WI38 (cell line): ENCODE results near the gene RASGRF2.
"Not testable (repeated sequence)": the region's sequence is repeated elsewhere in the genome, so short reads cannot be mapped to it uniquely, and the experiment has no call there.

Experiments used
- H3K4me3 ChIP-seq: 2 replicates; pipeline ENCODE4 v1.5.1; 2011; ENCODE audit warnings: low read depth, mild to moderate bottlenecking, control low read depth, low read length
- CTCF ChIP-seq: IDR thresholded peaks from 2 replicates; pipeline ENCODE4 v1.5.1; 2012; ENCODE audit warnings: low read depth, mild to moderate bottlenecking, control low read depth, low read length

Gene RASGRF2

GRCh38 chr5:81007637-81008027, 47.5 kb downstream of the RASGRF2 start:
- no peak for TF ChIP-seq CTCF
- H3K4me3 ChIP-seq = no peak overlapping the region

GRCh38 chr5:81010336-81011169, 50.4 kb downstream of the RASGRF2 start:
- no peak overlapping the region for H3K4me3 ChIP-seq
- no peak for TF ChIP-seq CTCF

- no peak for TF ChIP-seq CTCF
- no peak overlapping the region for H3K4me3 ChIP-seq
Observed at GRCh38 chr5:81014348-81014747, 54.2 kb downstream of the RASGRF2 start.

GRCh38 chr5:81016116-81016515, 56.0 kb downstream of the RASGRF2 start:
- no peak for TF ChIP-seq CTCF
- H3K4me3 ChIP-seq = no peak overlapping the region

GRCh38 chr5:81017320-81017719, 57.2 kb downstream of the RASGRF2 start:
- no peak for TF ChIP-seq CTCF
- no peak overlapping the region for H3K4me3 ChIP-seq

GRCh38 chr5:81018608-81019007, 58.4 kb downstream of the RASGRF2 start:
- H3K4me3 ChIP-seq = not testable (repeated sequence)

- H3K4me3 ChIP-seq = no peak overlapping the region
- no peak for TF ChIP-seq CTCF
Observed at GRCh38 chr5:81019748-81020147, 59.6 kb downstream of the RASGRF2 start.

GRCh38 chr5:81020478-81021167, 60.5 kb downstream of the RASGRF2 start:
- no peak overlapping the region for H3K4me3 ChIP-seq

More at GRCh38 chr5:81020478-81021167, 60.5 kb downstream of the RASGRF2 start:
- TF ChIP-seq CTCF = no peak
